ENCODE data around the gene PALM3. TPM values are rescaled to one million over a fixed set of nuclear protein-coding genes. Genes with fewer than 3 reads are reported as not detected.

PALM3 gene
- total RNA-seq, 8 experiments from 2014 or later = 0.22 to 5.3 (median 1.9) TPM

DNA sequence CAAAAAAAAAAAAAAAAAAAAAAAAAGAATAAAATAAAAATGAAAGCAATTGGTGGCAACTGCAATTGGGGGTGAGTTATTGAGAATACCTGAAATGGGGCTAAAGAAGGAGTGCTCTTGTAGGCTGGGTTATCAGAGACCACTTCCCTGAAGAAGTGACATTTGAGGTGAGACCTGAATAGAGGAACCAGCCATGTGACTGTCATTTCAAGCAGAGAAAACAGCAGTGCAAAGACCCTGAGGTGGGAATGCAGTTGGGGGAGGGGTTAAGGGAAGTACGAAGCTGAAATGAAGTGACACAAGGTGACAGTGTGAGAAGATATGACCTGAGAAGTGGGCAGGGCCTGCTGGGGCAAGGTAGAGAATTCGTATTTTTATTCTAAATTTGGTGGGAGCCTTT is 4.3 kb upstream of the PALM3 start:
- in situ Hi-C loops (cut with MboI; ENCODE audit: low pct_unique_long_range_greater_than_20kb in 2 of 9, low sequenced_read_pairs in 9 of 9, unreplicated experiment in 9 of 9) = loop anchor here in 6 of 9 experiments (25.0 kb wide), 2 partner anchors 179 to 479 kb away; partner anchors contain the start of gene NANOS3 (in 6 of the 6)
- WGBS, 10 experiments = 0 to 64% (median 50%) methylated on average over 1 to 2 of the region's 2 CpGs; no CpG with 5 or more reads in 3 of the 10 experiments
- no peak overlapping the region for H3K27ac ChIP-seq
- no peak overlapping the region for H3K4me3 ChIP-seq
- no peak for ATAC-seq (replicated peaks in 6 of 8)
- H3K4me1 ChIP-seq (replicated peaks in 1 of 2) = no peaks in the 10 kb centered on the region

DNA sequence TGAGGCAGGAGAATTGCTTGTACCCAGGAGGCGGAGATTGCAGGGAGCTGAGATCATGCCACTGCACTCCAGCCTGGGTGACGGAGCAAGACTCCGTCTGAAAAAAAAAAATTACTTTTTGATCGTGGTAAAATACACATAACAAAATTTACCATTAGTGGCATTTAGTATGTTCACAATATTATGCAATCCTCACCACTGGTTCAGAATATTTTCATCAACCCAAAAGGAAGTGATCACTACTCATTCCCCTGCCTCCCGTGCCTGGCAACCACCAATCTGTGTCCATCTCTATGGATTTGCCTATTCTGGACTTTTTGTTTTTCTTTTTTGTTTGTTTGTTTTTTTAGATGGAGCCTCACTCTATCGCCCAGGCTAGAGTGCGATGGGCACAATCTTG is 1.2 kb upstream of the PALM3 start:
- no peak overlapping the region for H3K27ac ChIP-seq
- WGBS, 10 experiments = 55 to 100% (median 79%) methylated on average over 1 to 7 of the region's 7 CpGs
- H3K4me1 ChIP-seq (replicated peaks in 1 of 2) = peaks cover 2 to 4% of the 10 kb centered on the region in 2 donors
- in situ Hi-C loops (cut with MboI; ENCODE audit: low pct_unique_long_range_greater_than_20kb in 2 of 9, low sequenced_read_pairs in 9 of 9, unreplicated experiment in 9 of 9) = loop anchor here in 6 of 9 experiments (25.0 kb wide), 2 partner anchors 176 to 476 kb away; partner anchors contain the start of gene NANOS3 (in 6 of the 6)
- no peak overlapping the region for H3K4me3 ChIP-seq
- no peak for ATAC-seq (replicated peaks in 6 of 8)

DNA sequence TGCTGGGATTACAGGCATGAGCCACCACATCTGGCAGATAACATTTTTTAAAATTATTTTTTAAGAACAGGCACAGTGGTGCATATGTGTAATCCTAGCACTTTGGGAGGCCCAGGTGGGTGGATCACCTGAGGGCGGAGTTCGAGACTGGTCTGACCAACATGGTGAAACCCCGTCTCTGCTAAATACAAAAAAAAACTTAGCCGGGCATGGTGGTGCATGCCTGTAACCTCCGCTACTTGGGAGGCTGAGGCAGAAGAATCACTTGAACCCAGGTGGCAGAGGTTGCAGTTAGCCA is 631 bp upstream of the PALM3 start:
- WGBS, 10 experiments = 72 to 100% (median 100%) methylated on average over 1 to 5 of the region's 5 CpGs; no CpG with 5 or more reads in 6 of the 10 experiments
- in situ Hi-C loops (cut with MboI; ENCODE audit: low pct_unique_long_range_greater_than_20kb in 2 of 9, low sequenced_read_pairs in 9 of 9, unreplicated experiment in 9 of 9) = loop anchor here in 6 of 9 experiments (25.0 kb wide), 2 partner anchors 175 to 475 kb away; partner anchors contain the start of gene NANOS3 (in 6 of the 6)
- Histone ChIP-seq H3K4me1 (replicated peaks in 1 of 2) (peaks cover 4% of the 10 kb centered on the region in 2 donors), H3K27ac (no peak overlapping the region), H3K4me3 (no peak overlapping the region)
- no peak for ATAC-seq (replicated peaks in 6 of 8)

DNA sequence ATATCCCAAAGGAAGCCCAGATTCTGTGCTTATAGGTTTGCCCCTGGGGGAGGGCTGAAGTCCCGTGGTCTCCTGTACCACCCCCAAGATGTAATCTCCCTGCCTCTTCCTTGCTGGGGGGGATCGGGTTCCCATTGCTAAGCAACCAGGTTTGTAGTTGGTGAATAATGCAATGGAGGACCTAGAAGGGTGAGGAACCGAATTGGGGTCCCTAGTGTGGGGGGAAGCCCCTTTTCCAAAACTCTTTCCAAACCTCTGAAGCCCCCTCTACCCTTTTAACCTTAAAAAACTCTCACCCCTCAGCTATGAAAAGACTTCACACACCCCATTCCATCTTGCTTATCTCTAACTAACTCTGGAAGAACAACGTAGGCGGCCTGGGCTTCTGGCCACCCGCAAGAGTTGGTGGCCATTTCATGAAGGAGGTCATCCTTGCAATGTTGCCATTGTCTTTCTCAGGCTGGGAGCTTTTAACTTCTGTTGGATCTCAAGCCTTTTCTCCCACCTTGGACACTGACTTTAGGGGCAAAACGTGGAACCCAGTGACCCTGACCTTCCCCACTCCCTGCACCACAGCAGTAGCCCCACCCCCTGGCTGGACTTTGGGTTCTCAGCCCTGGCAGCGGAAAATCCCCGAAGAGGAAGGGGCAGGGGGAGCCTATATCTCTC is 661 bp downstream of the PALM3 start:
- Histone ChIP-seq H3K4me3 (no peak overlapping the region), H3K27ac (no peak overlapping the region), H3K4me1 (replicated peaks in 1 of 2) (peaks cover 4% of the 10 kb centered on the region in 2 donors)
- WGBS, 10 experiments = 0 to 100% (median 74%) methylated on average over 1 to 5 of the region's 9 CpGs; no CpG with 5 or more reads in 5 of the 10 experiments
- in situ Hi-C loops (cut with MboI; ENCODE audit: low pct_unique_long_range_greater_than_20kb in 2 of 9, low sequenced_read_pairs in 9 of 9, unreplicated experiment in 9 of 9) = loop anchor here in 6 of 9 experiments (25.0 kb wide), 2 partner anchors 174 to 474 kb away; partner anchors contain the start of gene NANOS3 (in 6 of the 6)
- ATAC-seq (replicated peaks in 6 of 8) = no peak

DNA sequence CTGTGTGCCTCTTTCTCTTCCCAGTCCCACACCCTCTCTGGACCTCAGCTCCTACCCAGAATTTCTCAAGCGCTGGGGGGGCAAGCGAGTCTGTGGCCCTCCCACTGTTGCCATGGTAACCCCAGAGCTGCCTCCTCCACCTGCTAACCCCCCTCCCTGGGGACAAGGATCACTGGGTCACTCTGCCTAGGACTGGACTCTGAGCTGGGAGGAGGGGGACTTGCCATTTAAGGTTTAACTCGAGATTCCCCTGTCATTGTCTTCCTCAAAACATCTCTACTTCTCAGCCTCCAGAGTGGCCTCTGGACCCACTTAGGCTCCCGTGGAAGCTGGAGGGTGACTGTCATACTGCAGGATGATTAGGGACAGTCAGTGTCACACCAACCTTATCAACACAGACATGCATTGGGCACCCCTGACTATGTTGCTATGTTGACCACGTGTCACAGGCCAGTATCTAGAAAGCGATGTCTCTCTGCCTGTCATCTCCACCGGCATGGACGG is 2.2 kb downstream of the PALM3 start:
- H3K27ac ChIP-seq = no peak overlapping the region
- in situ Hi-C loops (cut with MboI; ENCODE audit: low pct_unique_long_range_greater_than_20kb in 2 of 9, low sequenced_read_pairs in 9 of 9, unreplicated experiment in 9 of 9) = loop anchor here in 6 of 9 experiments (25.0 kb wide), 2 partner anchors 172 to 472 kb away; partner anchors contain the start of gene NANOS3 (in 6 of the 6)
- 34 to 89% (median 56%) methylated on average over 3 to 5 of the region's 8 CpGs; no CpG with 5 or more reads in 4 of the 10 experiments for WGBS, 10 experiments
- no peak for ATAC-seq (replicated peaks in 6 of 8)
- H3K4me1 ChIP-seq (replicated peaks in 1 of 2) = peaks cover 4% of the 10 kb centered on the region in 2 donors
- no peak overlapping the region for H3K4me3 ChIP-seq

DNA sequence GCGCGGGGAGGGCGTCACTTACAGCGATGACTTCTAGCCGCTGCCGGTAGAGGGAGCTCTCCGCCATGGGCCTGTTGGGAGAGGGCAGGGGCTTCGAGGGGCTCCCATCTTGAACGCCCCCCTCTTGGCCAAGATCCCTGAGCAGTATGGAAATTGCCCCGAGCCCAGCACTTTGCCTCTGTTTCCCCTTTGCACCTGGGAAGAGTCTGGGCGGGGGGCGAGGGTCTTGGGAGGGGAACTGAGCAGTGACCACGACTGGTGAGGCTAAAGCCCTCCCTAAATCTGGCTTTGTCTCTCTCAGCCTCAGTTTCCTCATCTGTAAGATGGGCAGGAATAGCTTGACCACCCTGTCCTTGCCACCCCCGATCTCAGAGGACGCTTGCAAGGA is 2.8 kb downstream of the PALM3 start:
- in situ Hi-C loops (cut with MboI; ENCODE audit: low pct_unique_long_range_greater_than_20kb in 2 of 9, low sequenced_read_pairs in 9 of 9, unreplicated experiment in 9 of 9) = loop anchor here in 6 of 9 experiments (25.0 kb wide), 2 partner anchors 172 to 472 kb away; partner anchors contain the start of gene NANOS3 (in 6 of the 6)
- no peak overlapping the region for H3K4me3 ChIP-seq
- no peak for ATAC-seq (replicated peaks in 6 of 8)
- H3K4me1 ChIP-seq (replicated peaks in 1 of 2) = peaks cover 4% of the 10 kb centered on the region in 2 donors
- WGBS, 10 experiments = 35 to 100% (median 52%) methylated on average over 1 to 7 of the region's 15 CpGs; no CpG with 5 or more reads in 7 of the 10 experiments
- no peak overlapping the region for H3K27ac ChIP-seq

DNA sequence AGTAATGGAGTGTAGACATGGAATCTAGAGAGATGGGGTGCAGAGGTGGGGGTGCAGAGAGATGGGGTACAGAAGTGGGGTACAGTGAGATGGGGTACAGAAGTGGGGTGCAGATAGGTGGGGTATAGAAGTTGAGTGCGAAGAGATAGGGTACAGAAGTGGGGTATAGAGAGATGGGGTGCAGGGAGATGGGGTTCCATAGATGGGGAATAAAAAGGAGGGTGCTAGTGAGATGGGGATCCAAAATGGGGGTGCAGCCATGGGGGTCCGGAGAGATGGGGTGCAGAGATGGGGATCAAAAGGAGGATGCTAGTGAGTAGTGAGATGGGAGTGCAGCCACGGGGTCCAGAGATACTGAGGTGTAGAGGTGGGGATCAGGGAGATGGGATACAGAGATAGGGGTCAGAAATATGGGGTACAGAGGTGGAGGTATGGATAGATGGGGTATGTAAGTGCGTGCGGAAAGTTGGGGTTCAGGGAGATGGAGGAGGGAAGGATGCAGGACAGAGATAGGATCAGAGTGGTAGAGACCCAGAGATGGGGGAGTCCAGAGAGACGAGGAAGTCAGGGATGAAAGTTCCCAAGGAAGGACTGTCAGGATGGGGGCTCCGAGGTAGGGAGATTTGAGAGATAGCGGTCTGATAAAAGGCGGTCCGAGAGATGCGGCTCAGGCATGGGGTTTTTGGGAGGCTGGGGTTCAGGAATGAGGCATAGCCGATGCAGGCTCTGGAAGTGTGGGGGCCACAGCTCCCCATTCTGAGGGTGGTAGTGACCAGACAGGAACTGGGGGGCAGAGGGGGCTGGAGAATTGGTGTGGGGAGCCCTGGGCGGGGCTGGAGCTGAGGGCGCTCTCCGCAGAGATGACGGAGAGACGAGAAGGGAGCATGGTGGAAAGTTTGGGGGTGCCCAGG is 3.4 kb downstream of the PALM3 start:
- in situ Hi-C loops (cut with MboI; ENCODE audit: low pct_unique_long_range_greater_than_20kb in 2 of 9, low sequenced_read_pairs in 9 of 9, unreplicated experiment in 9 of 9) = loop anchor here in 6 of 9 experiments (25.0 kb wide), 2 partner anchors 171 to 471 kb away; partner anchors contain the start of gene NANOS3 (in 6 of the 6)
- no peak overlapping the region for H3K27ac ChIP-seq
- WGBS, 10 experiments = 19 to 60% (median 25%) methylated on average over 1 to 8 of the region's 17 CpGs; no CpG with 5 or more reads in 4 of the 10 experiments
- peaks cover 4% of the 10 kb centered on the region in 2 donors for H3K4me1 ChIP-seq (replicated peaks in 1 of 2)
- peak in 4 of 8 experiments; percentile 7 to 51 (median 36) for ATAC-seq (replicated peaks in 6 of 8)
- peak overlapping the region; percentile 24 to 51 (median 34) for H3K4me3 ChIP-seq

DNA sequence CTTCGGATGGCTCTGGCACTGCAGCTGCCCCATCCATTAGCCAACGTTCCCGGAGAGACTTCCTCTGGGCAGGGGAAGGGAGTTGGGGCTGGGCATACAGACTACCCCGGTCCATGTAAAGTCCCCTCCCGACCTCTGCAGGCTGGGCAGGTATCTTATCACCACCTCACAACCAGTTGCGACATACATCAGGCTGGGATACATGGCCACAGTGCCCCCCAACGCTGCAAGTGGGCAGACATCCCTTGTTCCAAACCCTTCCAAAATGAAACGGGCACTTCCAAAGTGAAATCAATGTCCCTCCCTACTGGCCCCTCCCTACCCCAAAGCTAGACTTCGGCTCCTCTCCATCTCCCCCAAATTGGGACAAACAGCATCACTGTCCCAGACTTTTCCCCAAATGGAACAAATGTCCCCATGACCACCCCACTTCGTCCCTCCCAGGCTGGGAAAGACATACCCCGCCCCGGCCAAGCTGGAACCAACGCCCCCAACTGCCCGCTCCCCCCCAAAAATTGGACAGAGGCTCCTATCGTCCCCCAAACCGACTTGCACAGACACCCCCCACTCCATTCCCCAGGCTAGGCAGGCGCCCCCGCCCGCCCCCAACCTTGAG is 5.0 kb downstream of the PALM3 start:
- WGBS, 10 experiments = 0 to 83% (median 40%) methylated on average over 1 to 3 of the region's 19 CpGs; no CpG with 5 or more reads in 6 of the 10 experiments
- in situ Hi-C loops (cut with MboI; ENCODE audit: low pct_unique_long_range_greater_than_20kb in 2 of 9, low sequenced_read_pairs in 9 of 9, unreplicated experiment in 9 of 9) = loop anchor here in 6 of 9 experiments (25.0 kb wide), 2 partner anchors 170 to 470 kb away; partner anchors contain the start of gene NANOS3 (in 6 of the 6)
- peak in 4 of 8 experiments; percentile 0 to 10 (median 2) for ATAC-seq (replicated peaks in 6 of 8)
- H3K4me1 ChIP-seq (replicated peaks in 1 of 2) = peaks cover 4% of the 10 kb centered on the region in 2 donors
- H3K4me3 ChIP-seq = peak overlapping the region; percentile 24 to 51 (median 34)
- peak overlapping the region in 1 of 2 donors; percentile 47 for H3K27ac ChIP-seq

DNA sequence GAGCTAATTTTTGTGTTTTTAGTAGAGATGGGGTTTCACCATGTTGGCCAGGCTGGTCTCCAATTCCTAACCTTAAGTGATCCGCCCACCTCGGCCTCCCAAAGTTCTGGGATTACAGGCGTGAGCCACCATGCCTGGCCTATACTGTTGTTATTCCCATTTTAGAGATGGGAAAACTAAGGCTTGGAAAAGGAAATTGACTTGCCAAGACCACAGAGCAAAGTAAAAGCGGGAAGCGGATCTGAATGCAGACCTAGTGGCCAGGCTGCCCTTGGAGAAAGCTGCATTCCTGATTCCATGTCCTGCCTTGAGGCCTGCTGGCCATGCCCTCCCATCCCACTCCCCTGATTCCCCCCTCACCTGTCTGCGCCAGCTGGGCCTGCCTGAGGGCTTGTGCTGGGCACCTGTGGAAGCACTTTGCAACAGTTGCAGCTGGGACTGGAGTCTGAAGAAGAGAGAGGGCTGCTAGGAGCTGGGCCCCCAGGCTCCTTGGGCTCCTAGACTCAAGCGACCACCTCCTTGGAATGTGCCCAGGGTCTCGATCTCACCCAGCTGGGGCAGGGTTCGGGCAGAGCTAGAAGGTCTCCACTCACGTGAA is 5.7 kb downstream of the PALM3 start:
- H3K4me3 ChIP-seq = no peak overlapping the region
- ATAC-seq (replicated peaks in 6 of 8) = no peak

DNA sequence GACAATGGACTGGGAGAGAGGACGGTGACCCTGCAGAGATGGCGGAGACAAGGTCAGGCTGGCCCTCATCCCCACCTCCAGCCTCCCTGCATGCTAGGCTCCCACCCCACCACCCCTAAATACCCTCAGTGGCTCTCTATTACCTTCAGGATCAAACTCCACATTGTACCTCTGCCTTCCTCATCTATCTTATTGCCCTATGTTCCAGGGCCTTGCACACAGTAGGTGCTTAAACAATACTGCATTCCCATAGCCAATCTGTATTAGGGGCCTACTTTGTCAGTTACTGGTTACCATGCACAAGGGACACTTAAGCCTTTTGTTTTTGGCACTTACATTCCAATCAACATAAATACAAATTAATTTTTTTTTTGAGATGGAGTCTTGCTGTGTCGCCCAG is 6.5 kb downstream of the PALM3 start:
- no peak for ATAC-seq (replicated peaks in 6 of 8)
- Histone ChIP-seq H3K4me3 (no peak overlapping the region), H3K4me1 (replicated peaks in 1 of 2) (peaks cover 4% of the 10 kb centered on the region in 2 donors), H3K27ac (no peak overlapping the region)
- WGBS, 10 experiments = 43 to 100% (median 100%) methylated on average over 1 of the region's 3 CpGs; no CpG with 5 or more reads in 6 of the 10 experiments
- in situ Hi-C loops (cut with MboI; ENCODE audit: low pct_unique_long_range_greater_than_20kb in 2 of 9, low sequenced_read_pairs in 9 of 9, unreplicated experiment in 9 of 9) = loop anchor here in 6 of 9 experiments (25.0 kb wide), 2 partner anchors 168 to 468 kb away; partner anchors contain the start of gene NANOS3 (in 6 of the 6)

More for the DNA sequence above, 5.7 kb downstream of the PALM3 start:
- Histone ChIP-seq H3K4me1 (replicated peaks in 1 of 2) (peaks cover 4% of the 10 kb centered on the region in 2 donors), H3K27ac (no peak overlapping the region)
- in situ Hi-C loops (cut with MboI; ENCODE audit: low pct_unique_long_range_greater_than_20kb in 2 of 9, low sequenced_read_pairs in 9 of 9, unreplicated experiment in 9 of 9) = loop anchor here in 6 of 9 experiments (25.0 kb wide), 2 partner anchors 169 to 469 kb away; partner anchors contain the start of gene NANOS3 (in 6 of the 6)
- WGBS, 10 experiments = 86 to 98% (median 88%) methylated on average over 2 to 5 of the region's 10 CpGs; no CpG with 5 or more reads in 6 of the 10 experiments

DNA sequence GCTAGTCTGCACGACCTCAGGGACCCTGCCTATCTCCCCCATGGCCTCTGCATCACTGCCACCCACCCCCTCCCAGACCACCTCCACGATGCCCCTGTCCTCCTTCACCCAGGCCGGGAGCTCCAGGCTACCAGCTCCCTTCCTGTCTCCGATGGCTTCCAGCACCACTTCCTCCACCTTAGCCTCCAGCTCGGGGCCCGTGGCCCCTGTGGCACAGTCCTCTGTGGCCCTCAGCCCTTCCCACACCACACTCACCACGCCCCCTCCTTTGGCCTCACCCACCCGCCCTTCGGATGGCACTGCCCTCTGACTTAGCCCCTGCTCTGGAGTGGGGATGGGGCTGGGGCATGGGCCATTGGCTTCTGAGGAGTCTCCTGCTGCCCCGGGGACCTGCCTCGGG is 7.2 kb downstream of the PALM3 start:
- Histone ChIP-seq H3K27ac (no peak overlapping the region), H3K4me3 (no peak overlapping the region), H3K4me1 (replicated peaks in 1 of 2) (peaks cover 2 to 4% of the 10 kb centered on the region in 2 donors)
- in situ Hi-C loops (cut with MboI; ENCODE audit: low pct_unique_long_range_greater_than_20kb in 2 of 9, low sequenced_read_pairs in 9 of 9, unreplicated experiment in 9 of 9) = loop anchor here in 6 of 9 experiments (25.0 kb wide), 2 partner anchors 167 to 467 kb away; partner anchors contain the start of gene NANOS3 (in 6 of the 6)
- ATAC-seq (replicated peaks in 6 of 8) = no peak
- WGBS, 10 experiments = no CpG with 5 or more reads among the region's 11 CpGs

Measured in motor neuron (in vitro differentiated cells).